ENCODE data around the gene CCDC88C.

CCDC88C gene

DNA sequence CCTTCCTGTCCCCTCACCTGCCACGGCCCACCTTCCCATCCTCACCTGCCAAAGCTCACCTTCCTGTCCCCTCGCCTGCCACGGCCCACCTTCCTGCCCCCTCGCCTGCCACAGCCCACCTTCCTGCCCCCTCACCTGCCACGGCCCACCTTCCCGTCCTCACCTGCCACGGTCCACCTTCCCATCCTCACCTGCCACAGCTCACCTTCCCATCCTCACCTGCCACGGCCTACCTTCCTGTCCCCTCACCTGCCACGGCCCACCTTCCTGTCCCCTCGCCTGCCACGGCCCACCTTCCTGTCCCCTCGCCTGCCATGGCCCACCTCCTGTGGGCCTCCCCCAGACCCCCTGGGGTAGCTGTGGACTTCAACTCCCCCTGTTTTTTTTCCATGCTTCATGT lies 124.3 kb downstream of the CCDC88C start:
- DNase-seq (ENCODE audit: low read depth in 1 of 2, low spot score in 1 of 2): no peak

DNA sequence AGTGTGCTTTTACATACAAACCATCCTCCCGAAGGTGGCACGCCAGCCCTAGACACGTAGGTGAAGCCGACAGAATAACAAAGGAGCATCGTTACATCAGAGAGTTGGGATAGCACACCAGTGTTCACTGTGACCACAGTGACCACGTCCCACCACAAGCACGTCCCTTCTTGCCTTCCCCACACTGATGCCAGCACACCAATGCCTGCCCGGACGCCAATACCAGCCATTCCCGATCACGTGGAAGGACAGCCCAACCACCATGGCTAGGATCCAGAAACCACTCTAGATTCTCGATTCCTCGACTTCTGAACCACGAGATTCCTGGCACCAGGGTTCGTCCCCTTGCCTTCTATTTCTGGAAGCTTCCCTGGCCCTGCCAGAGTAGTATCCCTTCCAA lies 125.1 kb downstream of the CCDC88C start:
- no peak for DNase-seq (ENCODE audit: low read depth in 1 of 2, low spot score in 1 of 2)

DNA sequence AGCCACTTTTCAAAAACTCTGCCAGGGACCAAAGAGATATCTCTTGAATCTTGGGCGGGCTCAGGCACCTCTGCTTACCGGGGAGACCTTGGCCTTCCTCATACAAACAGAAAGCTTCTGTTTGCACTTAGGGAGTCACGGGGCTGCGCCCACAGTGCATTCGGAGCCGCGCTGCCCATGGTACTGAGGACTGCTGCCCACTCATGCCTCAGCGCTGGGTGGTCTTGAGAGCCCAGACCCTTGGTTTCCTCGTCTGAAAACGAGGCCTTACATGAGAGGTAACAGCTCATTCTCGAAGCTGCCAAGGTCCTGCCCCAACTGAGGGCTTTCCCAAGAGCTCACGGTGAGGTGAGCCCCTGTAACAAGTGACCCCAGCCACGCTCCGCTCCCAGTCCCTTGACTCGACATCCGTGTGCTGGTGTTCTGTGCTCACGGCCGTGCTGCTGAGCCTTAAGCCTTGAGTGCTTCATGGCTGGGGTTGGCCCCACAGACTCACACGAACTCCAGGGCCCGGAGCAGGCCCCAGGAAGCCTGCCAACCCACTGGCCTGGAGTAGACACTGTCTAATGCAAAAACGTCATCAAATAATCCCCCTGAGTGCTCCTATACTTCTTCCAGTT lies 125.7 kb downstream of the CCDC88C start:
- DNase-seq (ENCODE audit: low read depth in 1 of 2, low spot score in 1 of 2): no peak

DNA sequence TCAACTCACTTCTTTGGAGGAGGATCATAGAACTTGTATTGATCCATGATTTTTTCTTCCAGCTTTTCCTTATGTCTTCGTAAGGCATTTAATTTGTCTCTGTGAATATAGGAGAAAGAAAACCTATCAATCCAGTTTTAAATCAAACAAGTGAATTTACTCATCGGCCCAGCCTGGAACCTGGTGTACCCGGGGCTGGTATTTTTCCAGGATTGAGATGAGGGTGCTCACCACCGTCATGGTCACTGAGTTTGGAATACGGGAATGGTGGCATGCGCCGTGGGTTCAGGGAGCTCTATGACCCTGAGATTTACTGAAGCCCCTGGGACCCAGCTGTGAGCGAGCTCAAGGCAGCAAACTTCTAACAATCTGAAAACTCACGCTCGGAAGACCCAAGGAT lies 126.6 kb downstream of the CCDC88C start:
- DNase-seq (ENCODE audit: low read depth in 1 of 2, low spot score in 1 of 2): no peak

DNA sequence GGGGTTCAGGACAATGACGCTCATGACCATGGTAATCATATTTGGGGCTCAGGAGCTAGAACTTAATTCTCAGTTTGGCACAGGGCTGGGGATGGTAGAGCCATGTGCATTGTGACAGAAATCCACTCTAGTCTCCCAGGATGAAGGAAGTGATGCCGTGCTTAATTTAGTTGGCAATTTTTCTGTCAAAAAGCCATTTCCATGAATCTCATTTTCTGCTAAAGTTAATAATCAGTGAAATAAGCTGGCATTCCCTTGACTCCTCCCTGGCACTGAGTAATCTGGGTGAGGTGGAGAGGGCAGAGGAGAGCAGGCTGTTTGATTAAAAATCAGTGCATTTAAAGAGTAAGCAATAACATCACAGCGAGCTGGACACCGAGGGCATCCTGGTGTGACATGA lies 128.2 kb downstream of the CCDC88C start:
- no peak for DNase-seq (ENCODE audit: low read depth in 1 of 2, low spot score in 1 of 2)

DNA sequence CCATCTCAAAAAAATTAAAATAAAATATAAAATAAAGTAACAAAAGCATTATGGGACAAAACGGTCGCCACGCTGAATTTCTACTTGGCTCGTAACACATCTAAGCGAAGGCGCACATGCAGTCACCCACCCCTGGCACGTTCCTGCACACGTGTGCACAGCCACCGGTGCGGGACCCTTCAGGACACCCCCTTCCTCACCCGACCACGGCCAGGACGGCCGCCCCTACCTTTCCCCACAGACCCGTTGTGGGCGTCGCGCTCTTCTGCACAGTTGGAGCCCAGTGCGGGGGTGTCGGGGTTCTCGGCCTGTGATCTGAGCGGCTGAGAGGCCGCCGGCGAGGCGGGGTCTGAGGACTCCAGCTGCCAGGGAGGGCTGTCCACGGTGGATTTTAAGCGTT lies 128.7 kb downstream of the CCDC88C start:
- DNase-seq (ENCODE audit: low read depth in 1 of 2, low spot score in 1 of 2): no peak

DNA sequence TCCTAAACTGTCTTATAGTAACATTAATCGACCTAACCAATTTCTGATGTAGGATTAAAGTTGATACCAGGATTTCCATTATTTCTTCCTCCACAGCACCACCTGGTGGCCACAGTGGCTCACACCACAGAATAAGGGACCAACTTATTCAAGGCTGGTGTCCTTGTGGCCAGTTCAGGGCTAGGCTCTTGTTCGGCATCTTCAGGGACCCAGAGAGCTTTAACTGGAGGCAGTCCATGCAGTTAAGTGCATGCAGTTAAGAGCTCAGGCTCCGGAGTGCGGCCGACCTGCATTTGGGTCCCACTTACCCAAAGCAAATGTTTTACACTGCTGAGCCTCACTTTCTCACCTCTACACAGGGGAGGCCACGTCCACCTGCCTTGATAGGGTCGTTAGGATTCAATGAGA lies 131.1 kb downstream of the CCDC88C start:
- DNase-seq (ENCODE audit: low read depth in 1 of 2, low spot score in 1 of 2): peak; percentile 68 to 71

DNA sequence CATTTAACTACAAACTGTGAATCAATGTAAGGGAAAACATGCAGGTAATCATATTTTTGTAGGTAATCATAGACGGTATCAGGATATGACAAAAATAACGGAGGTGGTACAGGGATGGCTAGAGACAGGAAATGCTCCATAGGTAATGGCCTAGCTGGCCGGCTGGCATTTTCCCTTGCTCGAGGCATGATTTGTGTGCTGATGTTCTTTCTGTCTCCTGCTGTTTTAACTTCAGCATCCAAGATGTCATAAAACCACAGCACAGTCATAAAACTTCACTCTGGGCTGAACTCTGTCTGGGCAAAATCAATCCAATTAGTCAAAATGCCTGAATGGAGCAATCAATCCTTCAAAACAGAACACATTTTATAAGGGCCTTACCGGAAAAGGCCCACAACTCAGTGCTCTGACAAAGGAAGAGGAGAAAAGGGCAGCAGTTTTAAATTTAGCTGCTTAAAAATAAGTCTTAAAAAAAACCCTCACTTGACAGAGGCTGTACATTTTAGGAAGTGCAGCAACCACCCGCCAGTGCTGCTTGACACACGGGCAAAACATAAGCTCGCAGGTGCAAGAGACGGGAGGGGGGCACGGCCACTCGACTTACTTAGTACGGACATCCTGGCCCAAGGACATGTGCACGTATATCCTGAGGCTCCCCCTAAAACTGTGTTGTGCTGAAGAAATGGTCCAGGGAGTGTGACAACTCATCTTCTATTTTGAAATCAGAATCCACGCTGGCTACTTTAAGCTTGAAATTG lies 132.7 kb downstream of the CCDC88C start:
- DNase-seq (ENCODE audit: low read depth in 1 of 2, low spot score in 1 of 2): no peak

DNA sequence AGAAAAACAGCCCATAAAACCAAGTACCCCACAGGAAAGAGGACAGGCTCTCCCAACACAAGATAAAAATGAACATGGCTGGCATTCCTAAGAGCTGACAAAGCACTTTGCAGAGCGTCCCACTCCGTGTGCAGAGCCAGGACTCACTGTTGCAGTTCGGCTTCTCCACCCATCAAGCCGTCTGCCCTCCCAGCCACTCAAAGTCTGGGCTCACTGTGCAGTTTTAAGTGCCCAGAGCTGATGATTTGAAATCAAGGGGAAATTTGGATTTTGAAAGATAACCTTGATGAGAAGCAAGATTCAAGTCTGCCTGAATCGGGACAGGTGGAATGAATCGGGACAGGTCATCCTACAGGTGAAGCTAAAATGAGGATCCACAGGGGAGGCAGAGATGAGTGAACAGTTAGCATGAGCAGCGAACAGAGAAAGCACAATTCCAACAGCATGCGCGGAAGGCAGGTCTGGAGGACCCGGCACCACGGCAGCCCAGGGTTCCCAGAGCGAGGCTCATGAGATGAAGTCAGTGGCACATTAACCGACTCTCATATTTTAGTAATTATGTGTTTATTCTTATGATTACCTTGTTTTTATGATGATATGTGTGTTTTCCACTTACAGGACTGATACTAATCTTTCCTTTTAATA lies 133.4 kb downstream of the CCDC88C start:
- DNase-seq (ENCODE audit: low read depth in 1 of 2, low spot score in 1 of 2): no peak

DNA sequence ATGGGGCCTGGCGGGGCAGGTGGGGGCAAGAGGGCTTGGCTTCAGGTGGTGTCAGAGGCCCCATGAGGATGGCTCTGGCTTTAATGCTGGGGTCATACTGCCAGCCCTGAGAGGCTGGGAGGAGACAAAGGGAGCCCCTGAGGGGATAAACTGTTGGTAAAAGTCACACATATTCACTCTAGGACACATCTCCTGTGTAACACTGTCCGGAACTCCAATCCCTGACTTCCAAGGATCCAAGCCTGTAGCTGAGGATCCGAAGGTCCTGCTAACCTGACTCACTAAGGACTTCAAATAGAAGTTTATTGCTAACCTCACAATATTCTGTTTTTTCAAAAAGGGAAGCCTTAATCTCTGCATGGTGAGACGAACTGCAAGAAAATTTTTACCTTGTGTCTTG lies 134.0 kb downstream of the CCDC88C start:
- DNase-seq (ENCODE audit: low read depth in 1 of 2, low spot score in 1 of 2): no peak

DNA sequence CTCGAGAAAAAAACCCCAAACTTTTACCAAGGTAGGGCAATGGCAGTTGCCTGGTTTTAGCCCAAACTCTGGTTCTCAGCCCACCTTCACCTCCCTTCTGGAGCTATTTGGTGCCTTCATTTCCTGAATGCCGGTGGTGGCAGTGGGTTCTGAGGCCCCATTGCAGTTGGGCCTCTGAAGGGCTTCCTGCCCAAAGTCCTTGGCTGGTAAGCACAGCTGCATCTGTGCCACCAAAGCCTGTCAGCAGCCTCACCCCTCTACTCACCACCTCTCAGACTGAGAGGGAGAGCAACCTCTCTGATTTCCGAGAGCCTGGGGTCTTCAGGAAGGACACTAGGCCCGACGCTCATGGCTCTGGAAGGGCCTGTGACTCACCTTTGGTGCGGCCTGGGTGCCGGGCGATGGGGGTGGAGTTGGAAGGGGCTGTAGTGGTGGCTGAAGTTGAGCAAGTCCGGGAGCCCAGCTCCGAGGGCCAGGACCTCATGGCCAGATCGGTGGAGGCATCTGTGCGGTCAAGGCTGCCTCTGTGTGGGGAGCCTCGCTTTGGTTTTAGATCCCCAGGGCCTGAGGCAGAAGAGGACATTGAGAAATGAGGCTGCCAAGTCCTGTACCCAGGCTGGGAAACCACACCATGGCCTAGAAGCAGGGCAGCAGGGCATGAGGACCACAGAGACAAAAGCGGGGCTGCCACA lies 134.5 kb downstream of the CCDC88C start:
- no peak for DNase-seq (ENCODE audit: low read depth in 1 of 2, low spot score in 1 of 2)

DNA sequence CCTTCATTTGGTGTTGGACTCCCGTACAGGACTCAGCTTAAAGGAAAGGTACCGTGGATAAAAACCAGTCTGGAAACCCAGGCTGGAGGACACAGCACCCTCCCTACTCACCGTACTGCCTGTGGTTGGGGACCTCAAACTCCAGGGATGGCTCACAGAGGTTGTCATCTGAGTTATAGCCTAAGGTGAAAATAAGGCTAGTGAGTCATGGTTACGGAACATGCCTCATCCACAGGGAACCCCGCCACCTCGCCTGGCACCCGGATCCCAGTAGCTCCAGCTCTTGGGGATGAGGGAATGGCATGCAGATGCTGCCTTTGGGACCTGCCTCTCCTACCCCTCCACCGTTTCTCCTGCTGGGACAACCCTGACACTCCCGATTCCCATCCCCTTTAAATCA lies 136.3 kb downstream of the CCDC88C start:
- no peak for DNase-seq (ENCODE audit: low read depth in 1 of 2, low spot score in 1 of 2)

DNA sequence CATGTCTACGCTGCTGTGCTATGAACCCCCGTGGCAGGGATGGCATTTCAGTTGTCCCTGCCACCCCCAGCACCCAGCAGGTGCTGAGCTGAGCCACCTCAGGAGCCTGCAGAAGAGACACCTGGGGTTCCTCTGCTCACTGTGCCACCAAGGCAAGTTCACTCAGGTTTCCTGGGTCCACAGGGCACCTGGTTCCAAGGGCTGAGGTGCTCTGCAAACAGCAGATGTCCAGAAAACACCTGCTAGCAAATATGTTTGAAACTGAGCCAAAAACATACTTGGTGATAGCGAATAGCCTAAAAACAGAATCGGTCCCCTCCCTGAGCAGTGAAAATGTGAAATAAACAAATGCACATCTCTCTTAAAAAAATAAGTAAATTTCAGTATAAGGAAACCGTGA lies 137.5 kb downstream of the CCDC88C start:
- no peak for DNase-seq (ENCODE audit: low read depth in 1 of 2, low spot score in 1 of 2)

DNA sequence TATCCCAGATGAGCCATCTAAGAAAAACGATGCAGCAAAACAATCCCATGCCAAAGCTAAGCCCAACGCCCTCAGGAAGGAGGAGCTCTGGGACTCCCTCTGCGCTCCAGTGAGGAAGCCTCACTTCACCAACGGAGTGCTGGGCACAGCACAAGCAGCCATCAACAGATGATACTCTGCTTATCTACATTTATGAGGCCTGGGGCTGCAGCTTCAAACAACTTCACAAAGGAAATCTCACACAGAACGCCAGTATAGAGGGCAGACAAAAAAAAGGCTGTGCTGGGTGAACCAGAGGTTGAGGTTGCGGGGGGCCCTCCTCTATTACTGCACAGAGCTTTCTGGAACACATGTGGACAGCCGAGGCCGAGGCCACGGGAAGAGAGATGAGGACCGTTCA lies 138.3 kb downstream of the CCDC88C start:
- no peak for DNase-seq (ENCODE audit: low read depth in 1 of 2, low spot score in 1 of 2)

DNA sequence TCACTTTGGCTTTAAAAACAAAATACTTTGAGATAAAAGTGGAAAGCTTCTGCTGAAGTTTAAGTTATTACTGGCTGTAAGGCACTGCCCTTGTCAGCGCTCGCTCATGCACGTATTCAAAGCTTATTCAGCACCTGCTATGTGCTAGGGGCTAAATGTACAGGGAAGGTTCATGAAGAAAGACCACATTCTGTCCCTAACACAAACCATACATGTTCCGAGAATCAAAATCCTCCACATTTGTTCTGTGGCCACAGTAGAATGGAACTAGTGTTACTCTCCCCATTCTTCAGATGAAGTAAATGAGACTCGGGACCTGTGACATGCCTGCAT lies 139.3 kb downstream of the CCDC88C start:
- DNase-seq (ENCODE audit: low read depth in 1 of 2, low spot score in 1 of 2): no peak

DNA sequence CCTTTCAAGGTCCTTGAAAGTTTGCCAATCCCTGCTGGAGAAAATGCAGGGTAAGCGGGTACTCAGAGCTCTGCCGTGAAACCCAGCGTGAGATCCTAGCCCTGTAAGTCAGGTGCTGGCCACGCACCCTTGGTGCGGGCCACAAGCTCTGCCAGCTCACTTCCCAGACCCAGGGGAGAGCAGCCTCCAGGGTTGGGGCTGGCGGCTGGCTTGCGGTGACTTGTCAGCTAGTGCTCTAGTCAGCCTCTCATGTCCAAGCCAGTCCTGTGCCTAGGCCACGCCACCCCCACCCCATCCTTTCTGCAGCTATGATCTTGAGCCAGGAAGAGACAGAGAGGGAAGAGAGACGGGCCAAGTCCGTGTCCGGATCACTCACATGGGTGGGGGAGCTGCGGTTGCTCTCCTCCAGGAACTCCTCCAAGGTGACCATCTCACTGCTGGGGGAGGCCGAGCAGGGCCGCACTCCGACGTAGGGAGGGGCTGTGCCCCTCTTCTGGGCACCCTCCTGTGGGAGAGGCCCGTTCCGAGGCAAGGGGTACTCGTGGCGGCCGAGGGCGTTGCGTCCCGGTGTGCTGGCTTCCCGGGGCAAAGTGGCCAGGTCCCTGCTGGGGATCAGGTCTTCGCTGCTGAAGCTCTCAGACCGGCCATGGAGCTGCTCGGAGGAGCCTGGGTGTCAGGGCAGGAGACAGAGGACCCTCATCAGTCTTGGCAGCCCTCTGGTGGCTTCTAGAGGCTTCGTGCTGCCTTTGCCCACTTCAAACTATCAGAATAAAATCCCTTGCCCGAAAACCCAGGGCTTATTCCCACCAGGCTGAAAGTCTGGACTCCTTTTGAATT lies 139.9 kb downstream of the CCDC88C start:
- DNase-seq (ENCODE audit: low read depth in 1 of 2, low spot score in 1 of 2): no peak

DNA sequence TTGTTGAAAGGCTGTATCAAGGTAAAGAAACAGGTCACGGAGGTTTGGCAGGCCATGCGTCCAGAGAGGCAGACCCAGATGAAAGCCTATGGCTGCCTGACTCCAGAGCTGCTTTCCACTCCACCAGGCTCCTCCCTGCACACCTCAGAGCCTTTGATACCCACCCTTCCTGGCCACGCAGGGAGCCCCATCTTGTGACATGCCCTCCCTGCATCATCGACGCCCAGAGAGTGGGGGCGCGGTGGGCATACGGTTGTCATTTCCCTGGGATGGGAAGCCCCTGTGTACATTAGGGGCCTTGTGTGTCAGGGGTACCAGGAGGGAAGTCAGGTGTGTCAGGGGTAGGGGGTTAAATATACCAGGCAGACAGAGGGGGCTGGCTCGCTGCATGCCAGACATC lies 142.8 kb downstream of the CCDC88C start:
- DNase-seq (ENCODE audit: low read depth in 1 of 2, low spot score in 1 of 2): no peak

DNA sequence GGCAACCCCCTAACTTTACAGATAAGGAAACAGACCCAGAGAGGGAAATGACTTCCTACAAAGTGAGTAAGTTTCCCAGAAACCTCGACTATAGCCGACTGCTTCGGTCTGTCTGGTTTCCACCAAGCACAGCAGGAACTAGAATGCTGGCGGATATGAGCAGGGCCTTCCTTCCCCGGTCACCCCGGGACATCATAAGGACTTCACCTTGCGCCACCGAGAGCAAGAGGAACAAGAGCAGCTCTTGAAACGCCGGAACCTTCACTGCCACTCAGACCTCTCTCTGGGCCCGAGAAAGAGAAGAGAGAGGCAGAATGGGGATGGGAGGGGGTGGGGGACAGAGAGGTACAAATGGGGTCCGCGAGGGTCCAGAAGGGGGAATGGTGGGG lies 143.7 kb downstream of the CCDC88C start:
- DNase-seq (ENCODE audit: low read depth in 1 of 2, low spot score in 1 of 2): no peak

DNA sequence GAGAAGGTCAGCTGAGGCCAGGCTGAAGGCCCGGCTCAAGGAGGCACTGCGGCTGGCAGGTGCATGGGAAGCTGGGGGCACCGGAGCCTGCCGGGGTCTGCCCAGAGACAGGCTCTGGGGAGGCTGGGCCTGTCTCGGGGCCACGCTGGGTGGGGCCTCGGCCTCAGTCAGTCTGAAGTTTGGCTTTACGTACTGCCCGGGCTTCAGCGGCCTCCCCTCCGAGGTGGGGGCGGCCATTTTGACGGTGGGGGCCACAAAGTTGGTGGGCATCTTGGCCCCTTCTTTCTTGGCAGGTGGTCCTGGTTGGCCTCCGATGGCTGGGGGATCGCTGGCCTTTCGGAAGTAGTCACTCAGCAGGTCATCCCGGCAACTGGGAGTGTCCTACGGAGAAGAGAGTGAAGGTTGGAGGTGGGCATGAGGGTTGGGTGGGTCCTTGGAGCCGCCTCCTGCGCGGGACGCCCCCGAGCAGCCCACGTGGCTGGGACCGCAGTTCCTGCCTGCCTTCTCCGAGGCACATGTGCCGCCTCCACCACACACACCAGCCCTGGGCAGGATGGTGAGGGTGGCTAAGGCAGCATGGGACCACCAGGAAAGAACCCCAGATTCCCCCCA lies 144.2 kb downstream of the CCDC88C start:
- no peak for DNase-seq (ENCODE audit: low read depth in 1 of 2, low spot score in 1 of 2)

DNA sequence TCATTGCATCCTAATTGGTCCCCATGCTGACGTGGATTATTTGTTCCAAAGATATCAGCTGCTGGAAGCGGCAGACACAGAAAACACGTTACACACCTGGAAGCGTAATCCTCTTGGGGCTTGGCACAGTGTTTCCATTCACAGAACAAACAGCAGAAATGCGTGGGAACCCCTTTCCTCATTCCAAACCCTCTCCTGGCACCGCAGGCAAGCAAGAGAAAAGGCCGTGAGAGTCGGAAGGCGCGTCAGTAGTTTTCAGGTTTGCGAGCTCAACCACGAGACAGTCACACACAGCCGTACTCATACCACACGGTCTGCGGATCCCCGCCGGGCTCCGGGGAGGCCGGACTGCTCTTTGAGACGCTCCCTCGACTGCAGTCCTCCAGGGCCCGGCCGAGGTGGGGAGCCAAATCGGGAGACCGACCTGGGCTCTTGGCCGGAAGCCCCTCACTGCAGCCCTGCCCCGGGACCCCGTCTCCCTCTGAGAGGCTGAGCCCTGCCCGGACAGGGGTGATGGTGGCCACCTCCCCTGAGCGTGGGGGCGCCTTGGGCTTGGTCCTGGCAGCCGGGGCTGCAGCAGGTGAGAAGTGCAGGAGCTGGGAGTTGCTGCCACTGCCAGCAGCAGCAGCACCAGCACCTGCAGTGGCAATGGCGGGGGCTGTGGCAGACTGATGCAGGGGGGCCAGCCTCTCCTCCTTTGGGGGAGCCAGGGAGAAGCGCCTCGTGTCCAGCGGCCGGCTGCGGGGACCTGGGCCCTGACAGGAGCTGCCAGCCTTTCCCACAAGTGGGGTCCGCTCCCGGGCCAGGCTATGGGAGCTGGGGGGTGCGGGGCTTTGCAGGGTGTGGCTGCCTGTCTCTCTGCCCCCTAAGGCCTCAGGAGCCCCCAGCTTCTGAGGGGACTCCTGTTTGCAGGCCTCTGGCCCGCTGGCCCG lies 145.0 kb downstream of the CCDC88C start:
- DNase-seq (ENCODE audit: low read depth in 1 of 2, low spot score in 1 of 2): no peak

Measured in activated T-helper 1 cell treated with anti-CD3 and anti-CD28 coated beads, Interleukin-2, amount 50 U/mL, for 16 hours (primary cell).